IPS DF 4.7 (cell line): ENCODE data around the gene STYK1.

ENCODE experiments used
- DNase-seq: peaks from one replicate; pipeline ENCODE4 v3.0.0-alpha.2; 2013; ENCODE audit warnings: low spot score; ENCODE audit errors: extremely low read depth

Gene STYK1, protein sequence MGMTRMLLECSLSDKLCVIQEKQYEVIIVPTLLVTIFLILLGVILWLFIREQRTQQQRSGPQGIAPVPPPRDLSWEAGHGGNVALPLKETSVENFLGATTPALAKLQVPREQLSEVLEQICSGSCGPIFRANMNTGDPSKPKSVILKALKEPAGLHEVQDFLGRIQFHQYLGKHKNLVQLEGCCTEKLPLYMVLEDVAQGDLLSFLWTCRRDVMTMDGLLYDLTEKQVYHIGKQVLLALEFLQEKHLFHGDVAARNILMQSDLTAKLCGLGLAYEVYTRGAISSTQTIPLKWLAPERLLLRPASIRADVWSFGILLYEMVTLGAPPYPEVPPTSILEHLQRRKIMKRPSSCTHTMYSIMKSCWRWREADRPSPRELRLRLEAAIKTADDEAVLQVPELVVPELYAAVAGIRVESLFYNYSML

GRCh38 chr12:10673659-10674384 lies at the start of gene STYK1:
TSS of gene STYK1 (minus strand) at chr12:10674052. CDS start at chr12:10634618, 39,434 bp downstream.
- DNase-seq, result peak; percentile 66

DNA sequence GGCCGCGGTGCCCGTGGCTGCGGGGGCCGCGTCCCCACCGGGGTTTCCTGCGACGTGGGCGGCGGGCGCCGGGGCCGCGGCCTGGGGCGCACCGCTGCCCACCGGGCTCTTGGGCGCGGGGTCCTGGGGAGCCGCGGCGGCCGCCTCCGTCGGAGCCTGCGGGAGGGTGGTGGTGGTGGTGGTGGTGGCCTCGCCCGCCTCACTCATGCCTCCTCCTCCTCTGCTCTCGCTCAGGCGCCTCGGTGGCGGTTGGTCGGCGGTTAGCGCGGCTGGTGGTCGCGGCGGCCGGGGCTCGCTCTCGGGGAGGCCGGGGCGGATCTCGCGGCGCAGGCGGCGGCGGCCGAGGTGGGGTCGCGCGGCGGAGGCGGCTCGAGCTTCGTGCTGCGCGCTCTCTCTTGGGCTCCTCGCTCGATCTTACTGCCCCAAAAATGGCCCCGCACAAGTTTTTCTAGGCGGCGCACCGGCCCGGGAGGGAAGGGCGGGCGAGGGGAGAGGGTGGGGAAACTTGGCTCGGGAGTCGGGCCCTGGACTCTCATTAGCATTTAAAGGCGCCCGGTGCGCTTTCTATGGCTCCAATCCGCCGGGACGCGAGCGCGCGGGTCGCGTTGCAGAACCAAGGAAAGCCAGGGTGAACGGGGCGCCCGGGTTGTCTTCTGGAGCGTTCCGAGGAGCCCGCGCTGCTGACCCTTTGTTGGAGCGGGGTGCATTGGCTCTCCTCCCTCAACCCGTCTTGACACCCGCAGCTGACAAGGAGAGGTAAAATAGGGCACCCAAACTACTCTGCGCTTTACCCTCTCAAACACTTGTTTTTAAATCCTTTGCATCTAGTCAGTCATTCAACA lies 49.3 kb upstream of the STYK1 start, which contains the start of gene YBX3:
Gene YBX3 (minus strand): TSS at position 419 of the 842 bp plus-strand sequence. CDS start 212 bp downstream, at position 207.
- no peak for DNase-seq

DNA sequence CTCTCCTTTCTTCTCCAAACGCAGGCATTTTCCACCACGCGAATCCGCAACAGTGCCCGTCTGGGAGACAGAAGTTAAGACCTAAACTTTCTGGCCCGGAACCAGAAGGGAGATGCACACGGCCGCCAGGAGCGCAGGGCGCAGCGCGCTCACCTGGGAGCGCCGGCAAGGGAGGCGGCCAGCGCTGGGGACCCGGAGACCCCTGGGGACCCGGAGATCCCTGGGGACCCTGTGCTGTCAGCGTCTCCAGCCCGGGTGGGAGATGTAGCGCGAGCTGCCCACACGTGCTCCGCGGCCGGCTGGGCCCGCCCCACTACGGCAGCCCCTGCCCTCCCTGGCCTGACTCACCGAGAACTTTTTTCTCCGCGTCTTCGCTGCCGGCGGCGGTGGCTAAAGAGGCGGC lies 48.7 kb upstream of the STYK1 start:
- no peak for DNase-seq

DNA sequence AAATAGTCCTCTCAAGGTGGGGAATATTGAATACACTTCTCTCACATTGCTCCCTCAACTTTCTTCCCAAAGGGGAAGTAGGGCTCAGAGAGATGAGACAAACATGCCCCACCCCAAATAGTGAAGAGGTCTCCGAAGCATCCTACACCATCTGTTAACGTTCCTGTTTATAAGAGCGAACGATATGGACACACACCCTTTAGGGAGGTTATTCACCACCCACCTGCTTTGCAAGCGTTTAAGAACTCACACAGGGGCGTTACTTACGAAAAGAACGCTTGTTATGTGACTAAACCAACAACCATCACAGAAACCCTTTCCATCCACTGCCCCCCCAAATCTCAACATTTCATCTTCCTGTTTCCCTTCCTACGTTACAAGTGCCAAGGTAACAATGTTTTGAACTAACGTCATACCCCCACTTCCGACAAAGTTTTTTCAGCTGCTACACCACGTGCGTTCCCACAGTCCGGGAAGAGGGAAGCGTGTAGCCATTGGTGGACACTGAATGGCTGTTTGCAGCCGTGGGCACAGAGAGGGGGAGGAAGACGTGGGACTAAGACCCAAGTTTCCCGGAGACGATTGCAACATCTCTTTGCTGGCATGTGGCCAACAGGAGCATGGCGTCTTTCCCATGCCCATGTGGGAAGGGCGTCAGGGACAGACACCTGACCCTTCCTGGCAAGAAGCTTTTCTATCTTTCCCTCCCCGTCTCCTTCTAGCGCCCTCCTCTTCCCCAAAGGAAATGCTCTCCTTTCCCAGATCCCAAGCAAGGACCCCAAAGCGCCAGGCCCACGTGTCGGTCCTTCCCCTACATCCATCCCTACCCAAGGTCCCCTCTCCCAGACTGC lies 48.0 kb upstream of the STYK1 start:
- DNase-seq, result no peak

- DNase-seq, result no peak
These were observed 47.3 kb upstream of the STYK1 start for GRCh38 chr12:10720974-10721650.

- DNase-seq, result no peak
These were observed 45.6 kb upstream of the STYK1 start for GRCh38 chr12:10719482-10719881.

DNA sequence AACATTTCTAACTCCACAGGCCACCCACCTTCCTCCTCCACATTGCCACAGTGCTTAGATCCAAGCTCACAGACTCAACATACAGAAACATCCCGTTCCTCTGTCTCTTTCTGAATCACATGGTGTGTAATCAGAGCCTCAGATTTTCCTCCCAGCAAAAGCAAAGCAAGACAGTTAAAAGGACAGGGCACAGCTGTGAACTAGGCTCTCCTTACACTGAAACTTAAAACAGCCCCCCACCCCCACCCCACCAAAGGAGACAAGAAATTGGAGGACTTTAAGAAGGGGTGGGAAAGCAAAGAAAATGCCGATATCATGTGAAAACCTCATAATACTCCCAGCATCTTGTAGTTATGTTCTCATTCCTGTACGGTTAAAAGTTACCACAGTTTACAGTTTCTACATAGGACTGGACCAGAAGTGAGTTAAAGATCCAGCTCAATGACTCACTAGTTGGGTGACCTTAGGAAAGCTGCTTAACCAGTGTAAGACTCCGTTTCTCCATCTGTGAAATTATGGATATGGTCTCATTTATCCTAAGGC lies 44.5 kb upstream of the STYK1 start:
- DNase-seq, result no peak

DNA sequence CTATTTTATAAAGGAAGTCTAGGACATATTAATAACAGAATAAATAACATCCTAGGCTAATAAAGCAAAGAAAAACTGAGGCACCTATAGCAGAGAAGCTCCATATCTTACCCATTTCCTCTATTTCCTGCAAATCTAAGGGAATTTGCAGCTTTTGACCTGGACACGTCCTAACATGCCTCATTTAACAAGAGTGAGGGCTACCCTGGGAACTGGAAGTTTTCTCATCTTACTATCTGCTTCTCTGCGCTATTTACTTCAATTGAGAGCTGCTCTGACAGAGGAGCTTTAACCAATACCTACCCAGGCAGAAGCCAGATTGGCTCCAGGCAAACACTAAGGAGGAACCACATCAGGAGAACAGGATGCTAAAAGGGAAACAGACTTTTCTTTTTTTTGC lies 43.6 kb upstream of the STYK1 start:
- DNase-seq, result no peak

DNA sequence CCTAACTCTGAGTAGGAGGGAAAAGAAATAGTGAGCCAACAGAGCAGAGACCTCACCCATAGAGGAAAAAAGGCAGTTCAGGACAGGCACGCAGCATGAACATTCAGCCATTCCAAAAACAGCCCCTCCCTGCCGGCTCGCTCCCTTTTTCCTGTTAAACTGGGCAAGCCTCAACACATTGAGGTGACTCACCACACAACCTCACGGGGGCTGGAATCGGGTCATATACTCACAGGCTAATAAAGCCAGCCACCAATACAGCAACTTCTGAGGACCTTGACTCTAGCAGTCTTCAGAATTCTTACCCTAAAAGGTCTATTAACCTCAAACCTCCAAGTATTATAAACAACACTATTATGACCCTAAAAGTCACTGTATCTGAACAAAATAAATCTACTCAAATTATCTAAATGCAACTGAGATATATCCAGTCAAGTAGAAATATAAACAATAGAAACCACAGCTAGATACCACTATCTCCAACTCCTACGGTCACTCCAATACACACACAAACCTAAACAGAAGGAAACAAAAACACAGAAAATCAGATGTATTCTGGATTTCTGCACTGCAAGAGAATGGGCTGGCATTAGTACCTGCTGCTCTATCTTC lies 43.0 kb upstream of the STYK1 start:
- DNase-seq, result no peak

GRCh38 chr12:10716277-10716676 lies 42.4 kb upstream of the STYK1 start:
- DNase-seq, result no peak

DNA sequence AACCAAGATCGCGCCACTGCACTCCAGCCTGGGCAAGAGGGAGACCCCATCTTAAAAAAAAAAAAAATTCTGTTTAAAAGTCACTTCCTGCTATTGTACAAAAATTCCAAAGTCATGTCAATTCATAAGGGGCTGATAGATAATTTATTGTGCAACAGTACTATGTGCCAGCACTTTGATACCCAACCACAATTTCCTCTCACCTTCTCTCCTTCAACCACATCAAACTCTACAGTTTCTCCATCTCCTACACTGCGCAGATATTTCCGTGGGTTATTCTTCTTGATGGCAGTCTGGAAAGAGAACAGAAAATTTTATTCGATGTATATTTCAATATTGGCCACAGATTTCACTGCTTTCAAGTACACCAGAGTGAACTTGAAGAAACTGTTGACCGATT lies 41.6 kb upstream of the STYK1 start:
- no peak for DNase-seq

DNA sequence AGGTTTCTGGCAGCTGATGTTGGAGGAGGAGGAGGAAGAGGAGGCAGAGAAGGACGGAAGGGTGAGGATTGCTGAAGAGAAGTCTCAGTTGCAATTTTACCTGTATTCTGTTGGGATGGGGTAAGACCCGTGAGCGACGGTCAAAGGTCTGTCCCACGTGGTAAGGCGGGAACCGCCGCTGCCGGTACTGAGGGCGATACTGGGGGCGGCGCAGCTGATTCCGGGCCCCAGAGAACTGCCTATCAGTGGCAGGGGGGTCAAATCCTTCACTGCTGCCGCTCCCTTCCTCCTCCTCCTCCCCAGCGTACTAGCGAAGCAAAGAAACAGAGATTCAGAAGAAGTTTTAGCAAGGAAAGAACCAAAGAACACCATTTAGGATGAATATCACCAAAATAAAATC lies 36.0 kb upstream of the STYK1 start:
- DNase-seq, result no peak

DNA sequence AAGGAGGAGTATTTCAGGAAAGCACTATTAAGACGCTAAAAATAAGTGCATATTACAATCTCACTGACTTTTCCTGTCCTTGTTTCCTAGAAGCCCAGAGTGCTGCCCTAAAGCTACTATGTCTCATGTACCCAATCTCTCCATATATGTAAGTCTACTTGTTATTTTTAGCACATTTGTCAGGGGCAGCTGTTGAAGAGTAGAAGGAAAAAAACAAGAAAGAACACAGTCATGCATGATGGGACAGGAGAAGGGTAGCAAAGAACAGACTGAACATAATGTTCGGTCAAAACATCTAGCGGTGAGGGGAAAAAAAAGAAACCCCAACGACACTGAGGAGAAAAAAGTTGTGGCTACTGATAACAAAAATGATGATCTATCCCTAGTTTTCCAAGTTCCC lies 35.0 kb upstream of the STYK1 start:
- DNase-seq, result no peak

DNA sequence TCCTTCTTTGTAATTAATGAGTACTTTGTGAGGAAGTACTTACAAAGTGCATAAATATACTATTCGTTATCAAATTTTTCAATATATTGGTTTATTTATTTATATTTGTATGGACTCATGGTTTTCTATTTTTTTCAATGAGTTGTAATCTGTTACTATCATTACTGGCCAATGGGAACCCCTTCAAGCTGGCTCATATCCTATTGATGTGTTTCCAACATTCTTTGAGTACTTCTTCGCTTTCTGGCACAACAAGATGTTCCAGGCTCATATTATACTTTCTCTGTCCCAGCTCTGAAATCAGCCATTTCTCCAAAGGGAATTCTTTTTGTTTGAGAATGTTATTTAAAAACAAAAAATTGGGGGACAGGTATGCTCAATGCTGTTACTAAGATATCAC lies 31.8 kb upstream of the STYK1 start:
- DNase-seq, result no peak

DNA sequence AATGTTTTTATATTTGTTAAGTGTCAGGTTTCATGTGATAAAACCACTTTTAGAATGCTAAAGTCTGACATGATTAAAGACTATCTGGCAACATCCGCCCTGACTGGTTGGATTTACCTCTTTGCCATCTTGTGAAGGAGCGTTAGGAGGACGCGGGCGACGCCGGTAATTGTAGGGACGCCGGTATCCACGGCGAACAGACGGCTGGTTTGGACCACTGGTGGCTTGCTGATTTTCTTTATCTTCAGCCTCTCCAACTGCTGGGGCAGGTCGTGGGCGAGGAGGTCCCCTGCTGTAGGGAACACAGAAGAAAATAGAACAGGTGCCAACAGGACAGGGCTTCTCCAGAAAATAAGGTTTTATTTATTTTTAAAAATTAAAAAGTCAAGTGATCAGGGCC lies 28.0 kb upstream of the STYK1 start:
- DNase-seq, result no peak

- no peak for DNase-seq
These were observed 27.4 kb upstream of the STYK1 start for GRCh38 chr12:10701131-10701681.

GRCh38 chr12:10700581-10700980 lies 26.7 kb upstream of the STYK1 start:
- DNase-seq, result no peak

GRCh38 chr12:10697862-10698261 lies 24.0 kb upstream of the STYK1 start:
- DNase-seq, result no peak

DNA sequence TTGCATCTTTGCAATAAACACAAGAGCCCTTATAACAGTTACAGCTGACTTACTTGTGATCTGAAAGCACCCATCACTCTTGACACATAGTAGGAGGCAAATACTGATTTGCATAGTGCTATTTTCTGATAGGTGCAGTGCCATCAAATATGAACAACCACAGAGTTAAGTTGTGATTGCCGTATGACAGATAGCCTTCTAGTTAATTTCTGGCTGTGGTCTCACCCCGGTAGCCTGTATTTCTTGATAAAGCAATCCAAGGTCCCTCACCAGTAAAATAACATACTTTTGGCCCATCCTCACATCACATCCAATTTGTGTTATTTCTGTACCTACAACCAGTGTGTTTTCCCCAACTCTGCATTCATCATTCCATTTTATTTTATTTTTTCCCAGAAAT lies 23.3 kb upstream of the STYK1 start:
- no peak for DNase-seq
